ENCODE measurements around the gene PRPF39. TPM values are rescaled to one million over a fixed set of nuclear protein-coding genes. Genes with fewer than 3 reads are reported as not detected.

PRPF39 gene
- total and polyA plus RNA-seq, 4 donors = 3.1 to 25.1 (median 15.1) TPM

- H3K4me3 ChIP-seq (ENCODE audit: low read depth in 1 of 3, low read length in 3 of 3) = no peak overlapping the region
- no peaks in the 10 kb centered on the region for H3K27me3 ChIP-seq (ENCODE audit: control insufficient read depth in 4 of 4, insufficient read depth in 4 of 4, low read length in 3 of 4)
- WGBS = 91% methylated on average over 2 of the region's 2 CpGs
- H3K4me1 ChIP-seq (ENCODE audit: control insufficient read depth in 4 of 4, insufficient read depth in 4 of 4, low read length in 3 of 4) = peaks cover 0 to 8% (median 2%) of the 10 kb centered on the region in 4 donors
- TF ChIP-seq RAD21 (IDR thresholded peaks at IDR 0.05) (no peak), EGR1 (IDR thresholded peaks at IDR 0.05; ENCODE audit: low read depth in 2 of 2) (no peak), JUND (IDR thresholded peaks at IDR 0.05) (no peak), FOXA1 (IDR thresholded peaks at IDR 0.05) (no peak)
- DNase-seq (ENCODE audit: low spot score) = no peak
- no peaks in the 10 kb centered on the region for H3K9me3 ChIP-seq (ENCODE audit: control insufficient read depth in 4 of 4, low read length in 3 of 4)
- H3K9ac ChIP-seq (ENCODE audit: low read depth in 1 of 2, low read length in 2 of 2) = no peak overlapping the region
- H3K27ac ChIP-seq (ENCODE audit: low read depth in 1 of 2, low read length in 2 of 2) = no peak overlapping the region
- H3K36me3 ChIP-seq (ENCODE audit: control insufficient read depth in 4 of 4, insufficient read depth in 3 of 4, low read depth in 1 of 4, low read length in 3 of 4) = peaks cover 4 to 11% (median 5%) of the 10 kb centered on the region in 4 donors
These were observed 7.8 kb downstream of the PRPF39 start for GRCh38 chr14:45091710-45092109.

- peaks cover 0 to 4% (median 0%) of the 10 kb centered on the region in 4 donors for H3K4me1 ChIP-seq (ENCODE audit: control insufficient read depth in 4 of 4, insufficient read depth in 4 of 4, low read length in 3 of 4)
- 98% methylated on average over 2 of the region's 2 CpGs for WGBS
- DNase-seq (ENCODE audit: low spot score) = no peak
- no peak overlapping the region for H3K27ac ChIP-seq (ENCODE audit: low read depth in 1 of 2, low read length in 2 of 2)
- no peaks in the 10 kb centered on the region for H3K9me3 ChIP-seq (ENCODE audit: control insufficient read depth in 4 of 4, low read length in 3 of 4)
- H3K36me3 ChIP-seq (ENCODE audit: control insufficient read depth in 4 of 4, insufficient read depth in 3 of 4, low read depth in 1 of 4, low read length in 3 of 4) = peaks cover 5 to 27% (median 16%) of the 10 kb centered on the region in 4 donors
- TF ChIP-seq MAX (IDR thresholded peaks at IDR 0.05) (no peak), ATF3 (IDR thresholded peaks at IDR 0.05) (no peak), GABPA (IDR thresholded peaks at IDR 0.05 in 1 of 2, conservative IDR thresholded peaks at IDR 0.05 in 1 of 2) (no peak), HNF4A (conservative IDR thresholded peaks at IDR 0.05) (no peak), CTCF (IDR thresholded peaks at IDR 0.05; ENCODE audit: low read depth, low read length, missing input control) (no peak), YY1 (IDR thresholded peaks at IDR 0.05) (no peak), RAD21 (IDR thresholded peaks at IDR 0.05) (no peak), SP1 (IDR thresholded peaks at IDR 0.05) (no peak), JUND (IDR thresholded peaks at IDR 0.05) (no peak), TAF1 (conservative IDR thresholded peaks at IDR 0.05) (no peak), NR2F2 (IDR thresholded peaks at IDR 0.05) (no peak)
- H3K9ac ChIP-seq (ENCODE audit: low read depth in 1 of 2, low read length in 2 of 2) = no peak overlapping the region
- no peaks in the 10 kb centered on the region for H3K27me3 ChIP-seq (ENCODE audit: control insufficient read depth in 4 of 4, insufficient read depth in 4 of 4, low read length in 3 of 4)
- no peak overlapping the region for H3K4me3 ChIP-seq (ENCODE audit: low read depth in 1 of 3, low read length in 3 of 3)
These were observed 10.4 kb downstream of the PRPF39 start for GRCh38 chr14:45094275-45094674.

- Histone ChIP-seq H3K9ac (ENCODE audit: low read depth in 1 of 2, low read length in 2 of 2) (no peak overlapping the region), H3K9me3 (ENCODE audit: control insufficient read depth in 4 of 4, low read length in 3 of 4) (no peaks in the 10 kb centered on the region), H3K36me3 (ENCODE audit: control insufficient read depth in 4 of 4, insufficient read depth in 3 of 4, low read depth in 1 of 4, low read length in 3 of 4) (peaks cover 5 to 29% (median 19%) of the 10 kb centered on the region in 4 donors), H3K27ac (ENCODE audit: low read depth in 1 of 2, low read length in 2 of 2) (no peak overlapping the region), H3K4me1 (ENCODE audit: control insufficient read depth in 4 of 4, insufficient read depth in 4 of 4, low read length in 3 of 4) (peaks cover 0 to 1% (median 0%) of the 10 kb centered on the region in 4 donors), H3K27me3 (ENCODE audit: control insufficient read depth in 4 of 4, insufficient read depth in 4 of 4, low read length in 3 of 4) (no peaks in the 10 kb centered on the region), H3K4me3 (ENCODE audit: low read depth in 1 of 3, low read length in 3 of 3) (no peak overlapping the region)
- 95% methylated on average over 4 of the region's 4 CpGs for WGBS
- TF ChIP-seq NR2F2 (IDR thresholded peaks at IDR 0.05) (no peak), FOXA1 (IDR thresholded peaks at IDR 0.05) (no peak), GABPA (IDR thresholded peaks at IDR 0.05 in 1 of 2, conservative IDR thresholded peaks at IDR 0.05 in 1 of 2) (no peak), HNF4A (conservative IDR thresholded peaks at IDR 0.05) (no peak), ATF3 (IDR thresholded peaks at IDR 0.05) (no peak), SP1 (IDR thresholded peaks at IDR 0.05) (no peak), MAX (IDR thresholded peaks at IDR 0.05) (no peak), REST (IDR thresholded peaks at IDR 0.05) (no peak), HNF4G (IDR thresholded peaks at IDR 0.05) (no peak)
- DNase-seq (ENCODE audit: low spot score) = no peak
These were observed 11.2 kb downstream of the PRPF39 start for GRCh38 chr14:45095143-45095542.

All from liver (tissue), 9 donors.